GM23338 (cell line): ENCODE results near the gene IGF2BP2. TPM values are rescaled to one million over a fixed set of nuclear protein-coding genes. Genes with fewer than 3 reads are reported as not detected.
"Not testable (repeated sequence)": the region's sequence is repeated elsewhere in the genome, so short reads cannot be mapped to it uniquely, and the experiment has no call there.

Source experiments
- ATAC-seq: fragments of 200-7000 bp; cut with Tn5 transposase; 3 replicates; pipeline ENCODE4 v1.9.1; 2020
- DNase-seq: peaks from one replicate; pipeline ENCODE4 v3.0.0-alpha.2; 2015; ENCODE audit warnings: low spot score
- H2AFZ ChIP-seq: fragments of 200-600 bp; sonication (generic); 2 replicates; pipeline ENCODE4 v1.8.0; 2016; ENCODE audit warnings: antibody characterized with exemption, mild to moderate bottlenecking, moderate library complexity
- H3F3A ChIP-seq: fragments of 200-600 bp; sonication (generic); replicated peaks from 2 replicates; pipeline ENCODE4 v1.8.0; 2017; ENCODE audit warnings: antibody characterized with exemption, mixed run types, low read depth
- H3K27ac ChIP-seq: fragments of 200-600 bp; sonication (generic); 2 replicates; pipeline ENCODE4 v1.6.1; 2016; ENCODE audit warnings: low read depth
- H3K27me3 ChIP-seq: fragments of 200-600 bp; sonication (generic); 2 replicates; pipeline ENCODE4 v1.8.0; 2016; ENCODE audit warnings: mild to moderate bottlenecking, mixed run types, moderate library complexity; ENCODE audit not compliant: insufficient read depth
- H3K36me3 ChIP-seq: fragments of 200-600 bp; sonication (generic); 2 replicates; pipeline ENCODE4 v1.8.0; 2016; ENCODE audit warnings: mild to moderate bottlenecking; ENCODE audit not compliant: insufficient read depth
- H3K4me1 ChIP-seq: fragments of 200-600 bp; sonication (generic); 2 replicates; pipeline ENCODE4 v1.8.0; 2016; ENCODE audit warnings: mild to moderate bottlenecking, moderate library complexity; ENCODE audit not compliant: insufficient read depth
- H3K4me2 ChIP-seq: fragments of 200-600 bp; sonication (generic); 2 replicates; pipeline ENCODE4 v1.7.1; 2017; ENCODE audit warnings: mixed run types
- H3K4me3 ChIP-seq: fragments of 200-600 bp; sonication (generic); 2 replicates; pipeline ENCODE4 v1.6.1; 2016; ENCODE audit warnings: mixed run types
- H3K79me2 ChIP-seq: fragments of 200-600 bp; sonication (generic); replicated peaks from 2 replicates; pipeline ENCODE4 v1.8.0; 2017; ENCODE audit warnings: mild to moderate bottlenecking; ENCODE audit not compliant: insufficient read depth
- H3K9me2 ChIP-seq: fragments of 200-600 bp; sonication (generic); 2 replicates; pipeline ENCODE4 v1.8.0; 2017; ENCODE audit not compliant: insufficient read depth
- H4K20me1 ChIP-seq: fragments of 200-600 bp; sonication (generic); replicated peaks from 2 replicates; pipeline ENCODE4 v1.8.0; 2017; ENCODE audit warnings: mild to moderate bottlenecking; ENCODE audit not compliant: insufficient read depth
- H3K27ac Mint-ChIP-seq: 2 replicates; pipeline ENCODE4 v1.8.0; 2020; ENCODE audit warnings: inconsistent platforms, mild to moderate bottlenecking, moderate library complexity, mixed read lengths
- H3K27me3 Mint-ChIP-seq: 3 replicates; pipeline ENCODE4 v1.8.0; 2022; ENCODE audit warnings: low read depth, mild to moderate bottlenecking, moderate library complexity, mixed read lengths, inconsistent platforms; ENCODE audit not compliant: insufficient read depth, poor library complexity
- H3K36me3 Mint-ChIP-seq: 3 replicates; pipeline ENCODE4 v1.8.0; 2021; ENCODE audit warnings: low read depth, mild to moderate bottlenecking, inconsistent platforms, moderate library complexity, mixed read lengths
- H3K4me1 Mint-ChIP-seq: 3 replicates; pipeline ENCODE4 v1.8.0; 2020; ENCODE audit warnings: mild to moderate bottlenecking, inconsistent platforms, mixed read lengths
- H3K4me3 Mint-ChIP-seq: 3 replicates; pipeline ENCODE4 v1.8.0; 2021; ENCODE audit warnings: moderate library complexity, mild to moderate bottlenecking, inconsistent platforms, mixed read lengths
- H3K9me3 Mint-ChIP-seq: 3 replicates; pipeline ENCODE4 v1.8.0; 2020; ENCODE audit warnings: moderate library complexity, mild to moderate bottlenecking, inconsistent platforms, mixed read lengths
- CREB1 ChIP-seq: fragments of 250-450 bp; sonication (Bioruptor Pico); IDR thresholded peaks from 2 replicates; pipeline ENCODE4 v1.5.0; 2020; ENCODE audit warnings: low read depth, mild to moderate bottlenecking, moderate library complexity
- CTCF ChIP-seq, 2 experiments: fragments of 200-600 bp in 1 of 2; sonication (generic) in 1 of 2; conservative IDR thresholded peaks; 2 replicates each; pipeline versions ENCODE4 v1.5.1 to v1.6.1; 2016 to 2017; ENCODE audit warnings: antibody characterized with exemption in 2 of 2, low read depth in 2 of 2, mild to moderate bottlenecking in 2 of 2, moderate library complexity in 1 of 2
- ETS1 ChIP-seq: IDR thresholded peaks from 2 replicates; pipeline ENCODE4 v1.6.1; 2016; ENCODE audit warnings: antibody characterized with exemption
- EZH2 ChIP-seq: fragments of 200-600 bp; sonication (generic); IDR thresholded peaks from one replicate; pipeline ENCODE4 v1.8.0; 2017; ENCODE audit warnings: antibody characterized with exemption, mild to moderate bottlenecking, low read depth; ENCODE audit not compliant: unreplicated experiment
- EZH2phosphoT487 ChIP-seq: fragments of 200-600 bp; sonication (generic); IDR thresholded peaks from one replicate; pipeline ENCODE4 v1.8.1; 2018; ENCODE audit warnings: antibody characterized with exemption; ENCODE audit not compliant: unreplicated experiment
- JUNB ChIP-seq: IDR thresholded peaks from one replicate; pipeline ENCODE4 v1.6.1; 2016; ENCODE audit warnings: antibody characterized with exemption; ENCODE audit not compliant: unreplicated experiment
- NANOG ChIP-seq: IDR thresholded peaks from 2 replicates; pipeline ENCODE4 v1.6.1; 2016; ENCODE audit warnings: antibody characterized with exemption, borderline replicate concordance
- POLR2AphosphoS5 ChIP-seq: IDR thresholded peaks from 2 replicates; pipeline ENCODE4 v1.6.1; 2016; ENCODE audit warnings: antibody characterized with exemption, low read depth
- STAT1 ChIP-seq: IDR thresholded peaks from one replicate; pipeline ENCODE4 v1.6.1; 2016; ENCODE audit warnings: antibody characterized with exemption; ENCODE audit not compliant: unreplicated experiment
- ZNF114 ChIP-seq: fragments of 250-450 bp; sonication (Bioruptor Pico); IDR thresholded peaks from 2 replicates; pipeline ENCODE4 v1.5.0; 2020; ENCODE audit warnings: mild to moderate bottlenecking, moderate library complexity
- ZNF331 ChIP-seq: fragments of 250-450 bp; sonication (Bioruptor Pico); IDR thresholded peaks from 2 replicates; pipeline ENCODE4 v1.5.0; 2020; ENCODE audit warnings: low read depth, mild to moderate bottlenecking, moderate library complexity
- polyA plus RNA-seq: library from polyadenylated mRNA; unstranded; fragments of >200 nt; fragmentation: Nextera tagmentation; extraction: Ambion mirVana; gene quantifications from 2 replicates; pipeline ENCODE4 v1.2.1, GENCODE V29; 2016
- total RNA-seq: library from RNA; depleted of rRNA; stranded (reverse); fragments of >200 nt; shearing (Covaris generic); gene quantifications from 2 replicates; pipeline ENCODE4 v1.2.3, GENCODE V29; 2014

The IGF2BP2 gene
- total and polyA plus RNA-seq, 2 experiments from 2014 or later = 82.9 to 84.5 TPM

GRCh38 chr3:185661772-185662171 lies 163.1 kb downstream of the IGF2BP2 start (continued):
- TF ChIP-seq EZH2phosphoT487 (no peak), ZNF331 (no peak), CTCF (conservative IDR thresholded peaks at IDR 0.05; ENCODE audit: low read depth in 2 of 2) (no peak), ETS1 (no peak), NANOG (no peak), EZH2 (no peak), ZNF114 (CRISPR knock-in tag) (no peak), CREB1 (CRISPR knock-in tag) (no peak)

- DNase-seq, H3K27ac Mint-ChIP-seq, H3K9me3 Mint-ChIP-seq, H2AFZ ChIP-seq, H3K4me2 ChIP-seq, ATAC-seq, H3K79me2 ChIP-seq, H3K27me3 ChIP-seq, H3K4me3 ChIP-seq, H4K20me1 ChIP-seq, H3K4me3 Mint-ChIP-seq, H3K4me1 ChIP-seq, H3F3A ChIP-seq, H3K9me2 ChIP-seq, H3K36me3 ChIP-seq: not testable (repeated sequence)
- H3K27me3 Mint-ChIP-seq = peaks cover 21% of the 10 kb centered on the region
- H3K36me3 Mint-ChIP-seq = peaks cover 33% of the 10 kb centered on the region
- peaks cover 11% of the 10 kb centered on the region for H3K4me1 Mint-ChIP-seq
- peak overlapping the region; percentile 53; the same call in 1 of the 2 replicates for H3K27ac ChIP-seq
These were observed 163.5 kb downstream of the IGF2BP2 start for GRCh38 chr3:185661296-185661695.

GRCh38 chr3:185659942-185660921 lies 164.6 kb downstream of the IGF2BP2 start:
- peak; percentile 91 for ATAC-seq
- H3K36me3 ChIP-seq = no peaks in the 10 kb centered on the region; the same call in 1 of the 2 replicates
- Mint-ChIP-seq H3K36me3 (peaks cover 39% of the 10 kb centered on the region), H3K4me1 (peaks cover 11% of the 10 kb centered on the region), H3K27ac (no peak overlapping the region), H3K9me3 (0 out of 3 replicates have a peak, but pooled peaks cover 3% of the 10 kb centered on the region), H3K4me3 (no peak overlapping the region), H3K27me3 (peaks cover 25% of the 10 kb centered on the region)
- no peaks in the 10 kb centered on the region for H3K27me3 ChIP-seq
- peaks cover 7% of the 10 kb centered on the region; the same call in 1 of the 2 replicates for H3K4me1 ChIP-seq
- no peaks in the 10 kb centered on the region for H3K79me2 ChIP-seq
- H3K9me2 ChIP-seq = no peaks in the 10 kb centered on the region
- peak overlapping the region; percentile 53; the same call in 1 of the 2 replicates for H3K27ac ChIP-seq
- H2AFZ ChIP-seq = no peak overlapping the region
- DNase-seq = peak; percentile 91
- no peaks in the 10 kb centered on the region; the same call in none of the 2 replicates for H4K20me1 ChIP-seq
- peaks cover 9% of the 10 kb centered on the region for H3F3A ChIP-seq
- no peak overlapping the region for H3K4me2 ChIP-seq
- H3K4me3 ChIP-seq = no peak overlapping the region
- TF ChIP-seq STAT1 (no peak), EZH2phosphoT487 (no peak), CTCF (conservative IDR thresholded peaks at IDR 0.05; ENCODE audit: low read depth in 2 of 2) (peak; percentile 99), JUNB (no peak), CREB1 (CRISPR knock-in tag) (no peak), POLR2AphosphoS5 (peak; percentile 36; the same call in 1 of the 2 replicates), EZH2 (no peak), NANOG (no peak), ZNF331 (no peak), ETS1 (no peak)
